Measurements from ENCODE around the gene DNM3.

DNA sequence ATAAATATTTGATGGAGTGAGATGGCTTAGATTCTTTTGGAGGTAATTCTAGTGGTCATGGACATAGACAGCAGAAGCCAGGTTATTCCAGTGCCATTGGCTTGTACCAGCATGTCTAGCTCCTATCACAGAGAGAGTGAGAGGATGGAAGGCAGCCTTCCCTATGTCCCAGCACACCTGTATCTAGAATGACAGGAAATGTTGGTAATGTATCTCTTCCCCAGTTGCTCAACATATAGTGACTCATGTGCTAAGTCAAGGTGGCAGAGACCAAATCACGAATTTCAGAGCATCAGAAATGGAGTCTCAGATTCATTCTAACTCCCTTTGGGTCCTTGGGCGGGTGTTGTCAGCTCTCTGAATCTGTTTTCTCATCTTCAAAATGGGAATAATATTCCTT, 31.5 kb upstream of the DNM3 start:
- TF ChIP-seq, protein P1, sequence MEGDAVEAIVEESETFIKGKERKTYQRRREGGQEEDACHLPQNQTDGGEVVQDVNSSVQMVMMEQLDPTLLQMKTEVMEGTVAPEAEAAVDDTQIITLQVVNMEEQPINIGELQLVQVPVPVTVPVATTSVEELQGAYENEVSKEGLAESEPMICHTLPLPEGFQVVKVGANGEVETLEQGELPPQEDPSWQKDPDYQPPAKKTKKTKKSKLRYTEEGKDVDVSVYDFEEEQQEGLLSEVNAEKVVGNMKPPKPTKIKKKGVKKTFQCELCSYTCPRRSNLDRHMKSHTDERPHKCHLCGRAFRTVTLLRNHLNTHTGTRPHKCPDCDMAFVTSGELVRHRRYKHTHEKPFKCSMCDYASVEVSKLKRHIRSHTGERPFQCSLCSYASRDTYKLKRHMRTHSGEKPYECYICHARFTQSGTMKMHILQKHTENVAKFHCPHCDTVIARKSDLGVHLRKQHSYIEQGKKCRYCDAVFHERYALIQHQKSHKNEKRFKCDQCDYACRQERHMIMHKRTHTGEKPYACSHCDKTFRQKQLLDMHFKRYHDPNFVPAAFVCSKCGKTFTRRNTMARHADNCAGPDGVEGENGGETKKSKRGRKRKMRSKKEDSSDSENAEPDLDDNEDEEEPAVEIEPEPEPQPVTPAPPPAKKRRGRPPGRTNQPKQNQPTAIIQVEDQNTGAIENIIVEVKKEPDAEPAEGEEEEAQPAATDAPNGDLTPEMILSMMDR (IDR thresholded peaks at IDR 0.05), result no peak
- TF ChIP-seq POLR2A (IDR thresholded peaks at IDR 0.05), result no peak

Measured in adrenal gland (tissue), 5 donors.